A172 (cell line): ENCODE measurements around the gene ZFAND2B. TPM values are rescaled to one million over a fixed set of nuclear protein-coding genes. Genes with fewer than 3 reads are reported as not detected.
"Not testable (repeated sequence)": the region's sequence is repeated elsewhere in the genome, so short reads cannot be mapped to it uniquely, and the experiment has no call there.

Experiments
- DNase-seq: peaks from one replicate; pipeline ENCODE4 v3.0.0-alpha.2; 2015; ENCODE audit warnings: low spot score
- total RNA-seq: library from RNA; depleted of rRNA; stranded (reverse); fragments of >200 nt; shearing (Covaris generic); gene quantifications from 2 replicates; pipeline ENCODE4 v1.2.3, GENCODE V29; 2014

ZFAND2B gene
- total RNA-seq, 1 experiment from 2014 or later, result 57.6 TPM

- DNase-seq, result peak; percentile 38
Measured at GRCh38 chr2:219175928-219176817, 30.4 kb upstream of the ZFAND2B start.

- peak; percentile 64 for DNase-seq
Measured at GRCh38 chr2:219176818-219177551, 29.6 kb upstream of the ZFAND2B start, which contains the start of gene CNPPD1. TSS of gene CNPPD1 (minus strand) at chr2:219176925. CDS start at chr2:219176828, 97 bp downstream.

DNA sequence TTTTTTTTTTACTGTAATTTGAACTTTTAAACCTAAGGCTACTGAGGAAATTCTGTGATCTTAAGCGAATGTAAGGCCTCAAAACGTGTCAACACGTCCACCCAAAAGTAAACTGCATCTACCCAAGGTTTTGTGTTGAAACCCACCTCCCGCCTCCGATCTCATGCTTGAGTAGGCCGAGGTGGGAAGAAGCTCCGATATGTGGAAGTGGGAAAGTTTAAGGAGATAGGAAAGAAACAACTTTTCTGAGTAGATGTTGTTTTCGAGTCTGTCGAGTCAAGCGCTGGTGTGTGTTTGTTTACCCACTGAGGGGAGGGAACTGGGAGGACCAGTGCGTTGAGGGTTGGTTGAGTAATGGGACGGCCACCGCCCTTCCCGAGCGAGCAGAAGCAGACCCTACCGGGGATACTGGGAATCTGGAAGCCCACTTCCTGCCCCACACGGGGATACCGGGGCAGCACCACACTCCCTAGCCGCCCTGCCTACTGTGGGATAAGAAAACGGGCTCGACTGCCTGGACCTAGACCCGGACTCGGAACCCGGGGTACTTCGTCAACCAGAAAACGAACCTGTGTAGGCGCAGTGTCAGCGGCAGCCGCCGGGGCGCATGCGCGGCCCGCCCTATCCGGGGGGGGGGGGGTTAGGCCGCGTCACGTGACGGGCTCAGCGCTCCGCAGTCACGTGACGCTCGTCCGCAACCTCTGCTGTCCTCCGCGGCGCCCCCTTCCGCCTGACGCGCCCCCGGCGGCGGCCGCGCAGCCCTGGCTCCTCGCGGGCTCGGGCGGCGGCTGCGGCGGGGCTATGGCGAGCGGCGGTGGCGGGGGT, 28.8 kb upstream of the ZFAND2B start, which contains the start of gene RETREG2:
TSS of gene RETREG2 (plus strand) at position 724 of the 825 bp plus-strand sequence. CDS start at position 802, 78 bp downstream.
- DNase-seq, result peak; percentile 92

- DNase-seq, result peak; percentile 27
Measured at GRCh38 chr2:219178377-219179175, 28.0 kb upstream of the ZFAND2B start.

- DNase-seq, result no peak
Measured at GRCh38 chr2:219179601-219180465, 26.7 kb upstream of the ZFAND2B start.

DNA sequence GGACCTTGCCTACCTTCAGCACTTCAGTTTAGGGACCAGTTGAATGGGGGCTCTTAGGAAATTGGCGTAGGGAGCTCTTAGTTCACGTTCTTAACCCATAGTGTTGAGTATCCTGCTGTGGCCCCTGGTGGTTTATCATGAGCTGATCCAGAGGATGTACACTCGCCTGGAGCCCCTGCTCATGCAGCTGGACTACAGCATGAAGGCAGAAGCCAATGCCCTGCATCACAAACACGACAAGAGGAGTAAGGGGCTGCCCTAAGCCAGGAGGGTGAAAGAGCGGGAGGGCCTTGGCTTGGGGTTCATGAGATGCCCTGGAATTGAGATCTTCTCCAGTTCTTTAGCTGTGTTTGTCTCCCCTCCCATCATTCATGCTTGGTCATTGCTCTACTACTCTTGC, 25.6 kb upstream of the ZFAND2B start:
- DNase-seq, result no peak

GRCh38 chr2:219181531-219181930, 25.1 kb upstream of the ZFAND2B start:
- no peak for DNase-seq

DNA sequence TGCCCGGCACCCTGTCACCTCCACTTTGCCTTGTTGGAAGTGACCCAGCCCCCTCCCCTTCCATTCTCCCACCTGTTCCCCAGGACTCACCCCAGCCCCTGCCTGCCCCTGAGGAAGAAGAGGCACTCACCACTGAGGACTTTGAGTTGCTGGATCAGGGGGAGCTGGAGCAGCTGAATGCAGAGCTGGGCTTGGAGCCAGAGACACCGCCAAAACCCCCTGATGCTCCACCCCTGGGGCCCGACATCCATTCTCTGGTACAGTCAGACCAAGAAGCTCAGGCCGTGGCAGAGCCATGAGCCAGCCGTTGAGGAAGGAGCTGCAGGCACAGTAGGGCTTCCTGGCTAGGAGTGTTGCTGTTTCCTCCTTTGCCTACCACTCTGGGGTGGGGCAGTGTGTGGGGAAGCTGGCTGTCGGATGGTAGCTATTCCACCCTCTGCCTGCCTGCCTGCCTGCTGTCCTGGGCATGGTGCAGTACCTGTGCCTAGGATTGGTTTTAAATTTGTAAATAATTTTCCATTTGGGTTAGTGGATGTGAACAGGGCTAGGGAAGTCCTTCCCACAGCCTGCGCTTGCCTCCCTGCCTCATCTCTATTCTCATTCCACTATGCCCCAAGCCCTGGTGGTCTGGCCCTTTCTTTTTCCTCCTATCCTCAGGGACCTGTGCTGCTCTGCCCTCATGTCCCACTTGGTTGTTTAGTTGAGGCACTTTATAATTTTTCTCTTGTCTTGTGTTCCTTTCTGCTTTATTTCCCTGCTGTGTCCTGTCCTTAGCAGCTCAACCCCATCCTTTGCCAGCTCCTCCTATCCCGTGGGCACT, 24.0 kb upstream of the ZFAND2B start:
- no peak for DNase-seq

- no peak for DNase-seq
Measured at GRCh38 chr2:219183151-219183772, 23.3 kb upstream of the ZFAND2B start.

GRCh38 chr2:219184121-219184520, 22.5 kb upstream of the ZFAND2B start:
- no peak for DNase-seq

DNA sequence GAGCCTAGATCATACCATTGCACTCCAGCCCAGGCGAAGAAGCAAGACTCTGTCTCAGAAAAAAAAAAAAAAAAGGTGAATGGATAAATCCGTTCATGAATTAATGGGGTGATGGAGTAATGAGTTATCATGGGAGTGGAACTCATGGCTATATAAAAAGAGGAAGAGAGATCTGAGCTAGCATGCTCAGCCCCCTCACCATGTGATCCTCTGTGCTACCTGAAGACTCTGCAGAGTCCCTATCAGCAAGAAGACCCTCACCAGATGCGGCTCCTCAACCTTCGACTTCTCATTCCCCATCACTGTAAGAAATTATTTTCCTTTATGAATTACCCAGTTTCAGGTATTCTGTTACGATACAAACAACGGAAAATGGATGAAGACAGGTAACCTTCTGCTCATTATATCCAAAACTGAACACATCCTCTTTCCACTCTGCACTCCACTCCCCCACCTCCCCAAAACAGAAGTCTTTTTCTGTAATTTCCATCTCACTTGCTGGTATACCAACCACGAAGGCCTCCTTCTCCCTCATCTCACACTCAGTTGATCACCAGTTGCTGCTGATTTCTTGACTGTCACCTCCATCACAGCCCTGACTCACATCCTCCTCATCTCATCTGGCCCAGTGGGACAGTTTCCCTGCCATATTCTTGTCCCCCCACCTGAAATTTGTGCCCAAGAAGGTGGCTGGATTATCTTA, 19.7 kb upstream of the ZFAND2B start:
- no peak for DNase-seq

GRCh38 chr2:219197388-219197787, 9.2 kb upstream of the ZFAND2B start:
- DNase-seq, result no peak

- no peak for DNase-seq
Measured at GRCh38 chr2:219198974-219199373, 7.6 kb upstream of the ZFAND2B start.

GRCh38 chr2:219199470-219200211, 6.9 kb upstream of the ZFAND2B start:
- no peak for DNase-seq

GRCh38 chr2:219200502-219201326, 5.9 kb upstream of the ZFAND2B start:
- DNase-seq, result peak; percentile 44

DNA sequence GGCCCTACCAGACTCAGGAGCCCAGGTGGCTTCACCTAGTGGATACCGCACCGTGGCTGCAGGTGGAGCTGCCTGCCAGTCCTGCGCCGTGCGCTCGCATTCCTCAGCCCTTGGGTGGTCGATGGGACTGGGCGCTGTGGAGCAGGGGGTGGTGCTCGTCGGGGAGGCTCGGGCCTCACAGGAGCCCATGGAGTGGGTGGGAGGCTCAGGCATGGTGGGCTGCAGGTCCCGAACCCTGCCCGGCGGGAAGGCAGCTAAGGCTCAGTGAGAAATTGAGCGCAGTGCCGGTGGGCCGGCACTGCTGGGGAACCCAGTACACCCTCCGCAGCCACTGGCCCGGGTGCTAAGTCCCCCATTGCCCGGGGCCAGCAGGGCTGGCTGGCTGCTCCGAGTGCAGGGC, 5.3 kb upstream of the ZFAND2B start:
- DNase-seq, result not testable (repeated sequence)
